DND-41 (cell line): Measurements from ENCODE around the gene NECTIN1.

Source experiments
- CTCF ChIP-seq: IDR thresholded peaks from 2 replicates; pipeline ENCODE4 v1.5.1; 2012; ENCODE audit warnings: borderline replicate concordance, low read length, moderate library complexity, mild to moderate bottlenecking; ENCODE audit not compliant: poor library complexity, severe bottlenecking; ENCODE audit errors: extremely low read depth
- EZH2 ChIP-seq: IDR thresholded peaks from 3 replicates; pipeline ENCODE4 v1.6.1; 2012; ENCODE audit warnings: borderline replicate concordance, low read depth, mild to moderate bottlenecking, moderate library complexity, low read length, inconsistent platforms; ENCODE audit not compliant: severe bottlenecking

GRCh38 chr11:119626871-119627270 lies 102.1 kb downstream of the NECTIN1 start:
- TF ChIP-seq EZH2: no peak
- no peak for TF ChIP-seq CTCF
